Forelimb muscle (tissue), 1 donor: ENCODE data around the gene PIPOX. TPM values are rescaled to one million over a fixed set of nuclear protein-coding genes. Genes with fewer than 3 reads are reported as not detected.
"Not testable (repeated sequence)": the region's sequence is repeated elsewhere in the genome, so short reads cannot be mapped to it uniquely, and the experiment has no call there.

ENCODE experiments used
- DNase-seq: peaks from one replicate; pipeline ENCODE4 v3.0.0-alpha.2; 2013; ENCODE audit warnings: low read depth
- polyA plus RNA-seq: library from polyadenylated mRNA; unstranded; fragments of 120-200 nt; gene quantifications from one replicate; pipeline ENCODE4 v1.2.1, GENCODE V29; 2013; ENCODE audit not compliant: insufficient read length

PIPOX gene
- polyA plus RNA-seq, 1 donor: 1.9 TPM

DNA sequence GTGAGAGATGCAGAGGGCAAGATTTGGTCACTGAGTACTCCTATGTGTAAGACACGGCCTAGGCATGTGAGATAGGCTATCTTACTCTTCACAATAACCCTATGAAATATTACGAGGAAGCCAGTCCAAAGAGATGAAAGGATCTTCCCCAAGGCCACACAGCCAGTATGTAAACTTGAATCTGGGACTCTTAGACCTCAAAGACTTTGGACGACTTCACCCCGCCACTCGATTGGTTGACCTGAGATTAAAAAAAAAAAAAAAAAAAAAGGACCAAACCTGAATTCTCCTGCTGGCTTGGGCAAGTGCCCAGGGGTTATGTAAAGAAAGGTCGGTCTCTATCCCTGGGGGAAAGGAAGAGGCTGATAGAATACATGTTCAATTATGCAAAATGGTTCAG lies 33.1 kb downstream of the PIPOX start:
- DNase-seq: no peak

DNA sequence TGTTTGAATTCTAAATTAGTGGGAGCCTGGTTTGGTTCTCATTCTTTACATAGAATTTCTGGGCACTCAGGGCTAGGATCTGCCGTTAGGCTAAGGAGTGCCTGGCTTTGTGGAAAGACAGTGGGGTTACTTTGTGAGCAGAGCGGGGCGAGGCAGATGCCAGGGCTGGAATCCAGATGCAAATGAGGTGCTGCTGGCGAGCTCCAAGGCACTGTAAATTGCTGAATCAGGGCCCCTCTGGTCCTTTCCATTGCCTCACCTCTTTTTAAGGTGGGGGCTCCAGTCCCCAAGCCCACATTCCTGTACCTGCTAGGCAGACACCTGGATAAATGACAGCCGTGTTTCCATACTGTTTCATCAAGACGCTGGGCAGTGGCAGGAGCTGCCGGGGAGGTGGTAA lies 33.8 kb downstream of the PIPOX start:
- DNase-seq: no peak

DNA sequence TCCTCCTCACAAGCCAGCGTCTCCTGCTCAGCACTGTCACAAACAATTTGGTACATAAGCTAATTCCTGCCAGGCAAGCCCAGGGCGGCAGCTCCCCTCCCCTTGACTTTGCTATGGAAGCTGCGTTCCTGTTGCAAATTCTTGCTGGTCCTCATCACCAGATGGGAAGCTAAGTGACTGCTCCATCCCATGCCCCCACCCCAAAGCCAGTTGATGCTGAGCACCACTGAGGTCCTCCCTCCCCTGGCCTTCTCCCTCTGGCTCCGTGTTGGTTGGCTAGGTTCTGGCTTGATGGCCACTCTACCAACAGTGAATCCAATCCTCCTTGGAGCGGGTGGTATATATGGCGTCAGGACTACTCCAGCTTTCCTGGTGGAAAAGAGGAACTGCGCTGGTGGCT lies 34.4 kb downstream of the PIPOX start:
- no peak for DNase-seq

GRCh38 chr17:29078183-29079045 lies 35.5 kb downstream of the PIPOX start:
- DNase-seq: no peak

DNA sequence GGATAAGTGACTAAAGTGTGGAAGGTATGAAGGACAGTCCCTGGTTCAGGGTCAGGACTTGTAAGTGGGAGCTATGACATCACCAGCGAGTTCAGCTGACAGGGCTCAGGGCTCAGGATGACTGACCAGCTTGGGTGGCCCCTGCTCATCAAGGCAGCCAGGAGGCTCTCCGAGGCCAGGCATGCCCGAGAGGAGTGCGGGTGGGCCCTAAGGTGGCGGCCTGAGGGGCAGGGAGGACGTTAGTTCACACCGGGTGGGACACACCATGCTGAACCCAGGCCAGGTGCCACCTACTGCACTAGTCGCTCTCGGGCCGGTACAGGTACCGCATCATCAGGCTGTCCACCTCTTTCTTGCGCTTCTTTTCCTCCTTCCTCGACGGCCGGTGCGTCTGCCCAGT lies 36.5 kb downstream of the PIPOX start:
- no peak for DNase-seq

DNA sequence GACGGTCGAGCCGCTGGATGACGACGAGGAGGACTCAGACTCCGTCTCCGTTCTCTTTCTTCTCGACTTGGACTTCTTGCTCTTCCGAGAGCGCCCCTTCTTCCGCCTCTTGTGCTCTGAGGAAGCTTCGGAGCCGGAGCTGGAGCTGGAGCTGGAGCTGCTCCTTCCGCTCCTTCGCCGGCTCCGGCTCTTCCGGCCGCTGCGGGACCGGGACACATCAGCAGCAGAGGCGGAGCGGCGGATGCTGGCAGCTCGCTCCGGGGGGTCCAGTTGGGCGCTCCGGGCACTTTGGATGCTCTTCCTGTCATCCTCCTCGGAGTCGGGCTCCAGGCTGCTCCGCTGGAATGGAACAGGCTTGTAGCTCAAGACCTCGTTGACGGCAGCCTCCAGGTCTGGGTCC lies 36.9 kb downstream of the PIPOX start:
- no peak for DNase-seq

- DNase-seq: no peak
Observed at GRCh38 chr17:29080323-29080722, 37.4 kb downstream of the PIPOX start.

GRCh38 chr17:29080965-29081364 lies 38.0 kb downstream of the PIPOX start:
- DNase-seq: no peak

- no peak for DNase-seq
Observed at GRCh38 chr17:29084541-29085146, 41.7 kb downstream of the PIPOX start.

DNA sequence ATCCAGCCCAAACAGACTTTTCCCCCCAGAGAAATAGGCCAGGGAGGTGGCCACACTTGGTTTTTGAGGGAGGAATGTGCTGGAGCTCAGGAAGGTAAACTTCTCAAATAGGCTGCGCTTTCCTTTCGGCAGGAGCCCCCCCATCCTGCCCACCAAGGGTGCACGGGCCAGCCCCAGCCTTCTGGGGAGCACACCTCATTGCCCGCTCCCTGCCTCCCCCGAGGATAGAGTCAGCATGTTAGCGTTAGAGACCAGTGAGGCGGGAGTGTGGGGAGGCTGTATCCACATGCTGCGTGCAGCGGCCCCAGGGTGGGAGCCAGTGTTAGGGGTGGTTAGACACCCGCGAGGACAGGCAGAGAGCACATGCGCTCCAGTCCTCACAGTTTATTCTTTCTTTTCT lies 42.3 kb downstream of the PIPOX start:
- DNase-seq: no peak

DNA sequence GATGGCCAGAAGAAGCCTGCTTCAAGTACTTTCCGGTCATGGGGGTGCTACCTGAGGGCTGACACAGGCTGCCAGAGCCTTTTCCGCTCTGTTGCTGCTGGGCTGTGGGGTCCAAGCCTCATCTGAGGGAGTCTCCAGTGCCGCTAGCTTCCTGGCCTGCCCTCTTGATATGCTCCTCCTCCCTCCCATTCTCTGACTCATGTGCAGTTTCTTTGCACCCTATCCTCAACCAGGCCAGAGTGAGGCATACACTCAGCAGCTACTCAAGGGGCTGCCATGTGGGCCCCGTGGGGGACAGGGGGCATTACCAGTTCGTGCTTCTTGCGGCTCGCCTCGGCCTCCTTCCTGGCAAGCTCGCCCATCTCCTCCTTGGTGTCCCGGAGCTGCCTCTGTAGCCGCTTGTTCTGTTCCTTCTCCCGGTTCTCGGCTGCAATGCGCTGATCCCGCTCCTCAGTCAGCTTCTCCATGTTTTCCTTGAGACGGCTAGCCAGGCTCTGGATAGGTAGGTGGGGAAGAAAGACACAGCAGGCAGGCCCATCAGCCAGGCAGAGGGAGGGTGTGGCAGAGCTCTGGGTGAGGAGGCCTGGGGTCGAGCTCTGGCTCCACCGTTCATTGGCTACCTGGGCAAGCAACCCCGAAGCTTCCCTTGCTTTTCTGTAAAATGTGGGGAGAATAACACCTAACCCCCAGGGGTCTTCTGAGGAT lies 43.8 kb downstream of the PIPOX start:
- DNase-seq: no peak

- DNase-seq: not testable (repeated sequence)
Observed at GRCh38 chr17:29088782-29089181, 45.8 kb downstream of the PIPOX start.

- DNase-seq: no peak
Observed at GRCh38 chr17:29089601-29090044, 46.7 kb downstream of the PIPOX start.

GRCh38 chr17:29090108-29090507 lies 47.2 kb downstream of the PIPOX start:
- DNase-seq: no peak

GRCh38 chr17:29090750-29091605 lies 48.0 kb downstream of the PIPOX start:
- DNase-seq: no peak

DNA sequence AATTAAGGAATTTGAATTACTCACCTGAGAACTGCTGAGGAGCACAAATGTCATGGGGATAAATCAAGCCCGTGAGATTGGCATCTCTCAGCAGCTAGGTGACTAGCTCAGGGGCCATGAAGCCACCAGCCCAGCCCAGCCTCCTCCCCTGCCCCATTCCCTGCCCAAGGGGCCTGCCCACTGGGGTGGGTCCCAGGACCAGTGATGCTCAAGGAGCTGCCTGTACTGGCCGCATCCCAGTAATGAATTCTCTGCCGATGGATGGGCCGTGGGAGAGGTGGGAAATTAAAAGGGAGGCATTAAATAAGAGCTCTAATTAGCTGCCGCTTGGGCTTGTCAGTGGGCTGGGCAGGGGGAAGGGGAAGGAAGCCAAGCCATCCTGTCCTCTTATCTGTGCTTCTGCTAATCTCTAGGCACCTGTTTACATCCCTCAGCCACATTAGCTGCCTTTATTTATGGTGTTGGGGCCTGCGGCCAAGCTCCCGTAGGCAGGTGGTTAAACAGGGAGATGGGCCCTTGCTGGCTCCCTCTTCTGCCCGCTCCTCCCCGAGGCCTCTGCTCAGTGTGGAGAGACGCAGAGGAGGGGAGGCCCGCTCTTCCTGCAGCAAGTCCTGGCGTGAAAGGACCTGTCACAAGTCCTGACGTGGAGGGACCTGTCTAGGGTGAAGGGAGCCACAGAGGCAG lies 48.8 kb downstream of the PIPOX start:
- DNase-seq: no peak

DNA sequence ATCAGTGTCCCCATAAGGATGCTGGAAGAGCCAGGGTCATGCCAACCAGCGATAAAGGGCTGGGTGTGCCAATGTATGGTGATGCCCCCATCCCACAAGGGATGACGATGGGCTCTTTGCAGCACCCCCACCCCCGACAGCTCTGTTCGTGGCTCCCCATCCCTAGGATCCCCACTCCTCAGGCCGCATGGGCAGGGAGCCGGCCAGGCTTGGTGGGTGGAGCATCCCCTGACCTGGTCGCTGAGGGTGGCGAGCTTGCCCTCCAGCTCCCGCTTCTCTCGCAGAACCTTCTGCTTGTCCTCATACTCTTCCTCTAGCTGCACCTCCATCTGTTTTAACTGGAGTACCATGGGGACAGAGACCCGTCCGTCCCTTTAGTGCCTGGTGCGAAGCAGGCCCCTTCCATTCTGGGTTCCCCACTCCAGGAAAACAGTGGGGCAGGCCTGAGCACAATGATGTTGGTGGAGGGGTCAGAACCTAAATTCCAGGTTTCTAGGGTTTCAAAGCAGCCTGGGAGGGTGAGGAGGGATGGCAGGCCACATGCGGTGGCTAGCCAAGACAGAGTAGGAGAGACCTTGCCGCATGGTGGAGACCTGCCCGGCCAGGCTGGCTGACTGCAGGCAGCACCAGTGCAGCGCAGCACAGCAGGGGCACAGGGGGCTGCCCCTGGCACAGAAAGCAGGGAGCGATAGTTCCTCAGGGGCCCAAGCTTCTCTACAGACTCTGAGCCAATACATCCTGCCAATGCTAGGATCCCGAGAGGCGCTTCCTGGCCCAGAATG lies 50.3 kb downstream of the PIPOX start:
- no peak for DNase-seq

DNA sequence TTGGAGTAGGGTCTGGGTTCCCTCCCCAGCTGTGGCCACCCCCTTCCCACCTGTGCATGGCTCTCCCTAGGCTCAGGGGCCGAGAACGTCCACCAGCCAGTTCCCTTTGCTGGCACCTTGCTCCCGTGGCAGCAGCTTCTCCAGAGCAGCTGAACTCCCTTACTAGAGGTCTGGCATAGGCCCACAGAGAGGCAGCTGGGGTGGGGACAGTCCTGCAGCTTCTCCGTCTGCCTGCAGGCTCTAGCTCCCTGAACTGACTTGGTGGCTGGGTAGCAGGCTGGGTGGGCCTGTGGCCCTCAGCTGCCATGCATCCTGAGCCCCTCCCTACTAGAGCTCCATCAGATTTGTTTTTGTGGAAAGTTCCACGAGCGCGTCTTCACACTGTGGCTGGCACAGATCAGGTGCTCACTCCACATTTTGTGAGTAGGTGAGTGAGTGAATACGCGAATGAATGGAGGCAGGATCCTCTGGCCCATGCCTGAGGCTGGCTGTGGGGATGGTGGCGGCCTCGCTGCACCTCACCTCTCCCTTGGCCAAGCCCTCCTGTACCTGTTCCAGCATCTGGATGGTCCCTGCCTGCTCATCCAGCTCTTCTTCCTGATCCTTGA lies 51.3 kb downstream of the PIPOX start:
- DNase-seq: no peak

DNA sequence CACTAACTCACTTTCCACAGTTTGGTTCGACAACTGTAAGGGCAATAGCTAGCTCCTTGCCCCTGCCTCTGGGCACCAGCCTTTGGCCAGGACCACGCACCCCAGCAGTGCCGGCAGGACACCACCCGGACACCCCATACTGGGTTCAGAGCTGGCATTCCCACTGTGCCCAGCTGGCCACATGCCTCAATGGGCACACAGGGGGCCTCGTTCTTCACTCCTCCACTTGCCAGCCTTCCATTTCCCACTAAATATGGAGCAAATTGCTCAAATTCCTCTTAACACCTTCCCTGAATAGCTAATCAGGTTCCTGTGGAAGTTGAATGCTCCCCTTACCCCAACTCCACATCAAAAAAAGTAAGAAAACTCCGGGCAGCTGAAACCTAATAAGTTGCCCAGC lies 52.5 kb downstream of the PIPOX start:
- no peak for DNase-seq

DNA sequence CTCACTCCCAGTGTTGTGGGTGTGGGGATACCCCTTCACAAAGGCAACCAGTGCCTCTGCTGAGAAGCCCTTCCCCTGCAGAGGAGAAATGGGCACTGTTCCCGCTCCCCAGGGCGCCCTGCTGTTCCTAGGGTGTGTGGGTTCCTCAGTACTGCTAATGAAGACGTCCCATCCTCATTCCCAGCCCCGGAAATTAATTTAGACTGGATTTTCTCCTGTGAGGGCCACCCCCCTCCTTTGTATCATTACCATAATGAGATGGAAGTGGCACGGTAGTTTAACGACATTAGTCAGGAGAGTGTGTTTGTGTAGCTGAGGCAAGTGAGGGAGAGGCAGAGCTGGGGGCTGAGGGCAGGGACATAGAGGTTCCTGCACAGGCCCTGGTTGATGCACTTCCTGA lies 53.2 kb downstream of the PIPOX start:
- no peak for DNase-seq
